HEK293T (cell line): ENCODE results near the gene SH3PXD2A.

ENCODE experiments used
- BHLHE40 ChIP-seq: fragments of 450-650 bp; IDR thresholded peaks from 2 replicates; pipeline ENCODE4 v1.6.1; 2016; ENCODE audit warnings: mild to moderate bottlenecking, moderate library complexity, borderline replicate concordance
- ELF4 ChIP-seq: fragments of 450-650 bp; IDR thresholded peaks from 2 replicates; pipeline ENCODE4 v1.6.1; 2017; ENCODE audit warnings: antibody characterized with exemption
- FOXA1 ChIP-seq: fragments of 450-650 bp; IDR thresholded peaks from 2 replicates; pipeline ENCODE4 v1.6.1; 2016; ENCODE audit warnings: mild to moderate bottlenecking
- FOXK2 ChIP-seq: fragments of 450-650 bp; IDR thresholded peaks from 2 replicates; pipeline ENCODE4 v1.6.1; 2016; ENCODE audit warnings: mild to moderate bottlenecking
- FOXM1 ChIP-seq: fragments of 450-650 bp; IDR thresholded peaks from 2 replicates; pipeline ENCODE4 v1.6.1; 2017; ENCODE audit warnings: mild to moderate bottlenecking, borderline replicate concordance
- NFRKB ChIP-seq: fragments of 450-650 bp; IDR thresholded peaks from 2 replicates; pipeline ENCODE4 v1.6.1; 2016; ENCODE audit warnings: mild to moderate bottlenecking, moderate library complexity
- PKNOX1 ChIP-seq: fragments of 450-650 bp; IDR thresholded peaks from 2 replicates; pipeline ENCODE4 v1.6.1; 2016
- SP1 ChIP-seq: fragments of 450-650 bp; IDR thresholded peaks from 2 replicates; pipeline ENCODE4 v1.6.1; 2017
- SUZ12 ChIP-seq: fragments of 450-650 bp; IDR thresholded peaks from 2 replicates; pipeline ENCODE4 v1.6.1; 2016; ENCODE audit warnings: mild to moderate bottlenecking
- TARDBP ChIP-seq: fragments of 450-650 bp; IDR thresholded peaks from 2 replicates; pipeline ENCODE4 v1.6.1; 2016
- ZNF384 ChIP-seq: fragments of 450-650 bp; IDR thresholded peaks from 2 replicates; pipeline ENCODE4 v1.6.1; 2016

DNA sequence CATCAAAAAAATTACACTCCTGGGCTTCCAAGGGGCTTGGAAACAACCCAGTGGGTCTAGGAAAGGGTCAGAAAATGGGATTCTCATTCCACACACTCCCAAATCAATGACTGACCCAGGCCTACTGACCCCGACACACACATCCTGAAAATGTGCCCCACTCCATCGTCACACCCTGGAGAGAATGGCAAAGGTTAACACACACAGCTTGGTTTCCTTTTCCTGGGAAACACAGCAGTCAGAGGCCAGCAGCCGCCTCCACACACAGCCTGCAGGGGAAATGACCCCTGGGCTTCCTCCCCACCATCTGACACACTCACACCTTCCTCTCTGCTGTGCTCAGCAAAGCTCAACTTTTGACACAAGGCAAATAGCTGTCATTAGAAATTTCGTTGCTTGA lies 42.9 kb downstream of the SH3PXD2A start:
- TF ChIP-seq FOXM1: no peak
- TF ChIP-seq SP1: no peak
- no peak for TF ChIP-seq ELF4
- no peak for TF ChIP-seq NFRKB
- no peak for TF ChIP-seq ZNF384
- TF ChIP-seq PKNOX1: no peak
- TF ChIP-seq FOXK2: no peak
- no peak for TF ChIP-seq SUZ12
- no peak for TF ChIP-seq FOXA1
- no peak for TF ChIP-seq TARDBP
- TF ChIP-seq BHLHE40: no peak
